ENCODE data around the gene KCNMB2.

- TF ChIP-seq BHLHE40 (IDR thresholded peaks at IDR 0.05; ENCODE audit: borderline replicate concordance) (no peak), ZNF384 (IDR thresholded peaks at IDR 0.05) (no peak), TARDBP (IDR thresholded peaks at IDR 0.05) (no peak), NFRKB (IDR thresholded peaks at IDR 0.05) (no peak), SP1 (IDR thresholded peaks at IDR 0.05) (no peak), L3MBTL2 (conservative IDR thresholded peaks at IDR 0.05) (no peak), FOXM1 (IDR thresholded peaks at IDR 0.05; ENCODE audit: borderline replicate concordance) (no peak), HDGF (IDR thresholded peaks at IDR 0.05; ENCODE audit: borderline replicate concordance) (no peak), ARNT (IDR thresholded peaks at IDR 0.05) (no peak)
Observed at GRCh38 chr3:178844916-178845315, 308.7 kb downstream of the KCNMB2 start.

Data from HEK293T (cell line).